22Rv1 (cell line): ENCODE measurements around the gene MGAT5.

Experiments
- H3K27ac ChIP-seq: fragments of 450-650 bp; 2 replicates; pipeline ENCODE4 v1.5.1; 2017
- ZFX ChIP-seq: fragments of 450-650 bp; IDR thresholded peaks from 2 replicates; pipeline ENCODE4 v1.6.1; 2017; ENCODE audit warnings: antibody characterized with exemption, borderline replicate concordance
- TF ChIP-seq, protein P1 (sequence below): fragments of 450-650 bp; IDR thresholded peaks from 2 replicates; pipeline ENCODE4 v1.5.1; 2017; ENCODE audit warnings: mild to moderate bottlenecking

MGAT5 gene

DNA sequence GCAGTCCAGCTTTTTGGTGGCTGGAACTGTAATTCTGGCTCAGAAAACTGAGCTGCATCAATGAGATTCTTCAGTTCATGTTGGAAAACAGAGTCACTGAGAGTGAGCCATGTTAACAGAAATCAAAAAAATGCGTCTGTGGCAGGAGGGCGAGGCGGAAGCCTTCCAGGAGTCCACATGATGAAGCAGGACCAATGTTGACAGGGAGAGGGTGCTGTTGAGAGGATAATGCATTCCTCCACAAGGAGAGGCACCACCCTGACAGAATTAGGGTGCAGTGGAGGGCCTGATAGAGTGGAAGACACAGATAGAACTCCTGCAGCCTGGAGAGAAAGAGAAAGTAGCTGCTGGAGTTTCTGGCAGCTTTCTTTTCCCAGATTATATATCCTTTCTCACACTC lies 111.5 kb downstream of the MGAT5 start:
- no peak overlapping the region for H3K27ac ChIP-seq

DNA sequence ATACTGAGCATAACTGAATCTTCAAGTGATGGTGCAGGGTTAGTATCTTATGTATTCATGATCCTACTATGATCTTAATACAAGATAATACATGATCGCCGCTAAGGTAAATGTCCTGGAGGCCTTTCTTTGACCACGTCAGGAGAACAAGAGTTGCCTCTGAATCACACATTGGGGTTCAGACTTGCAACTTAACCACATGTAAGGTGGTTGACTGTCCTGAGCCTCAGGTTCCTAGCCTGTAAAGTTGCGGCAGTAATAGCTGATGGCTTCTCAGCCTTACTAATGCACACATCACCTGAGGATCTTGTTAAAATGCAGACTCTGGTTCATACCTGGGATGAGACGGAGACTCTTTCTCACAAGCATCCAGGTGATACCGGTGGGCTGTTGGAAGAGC lies 112.5 kb downstream of the MGAT5 start:
- TF ChIP-seq, protein P1, sequence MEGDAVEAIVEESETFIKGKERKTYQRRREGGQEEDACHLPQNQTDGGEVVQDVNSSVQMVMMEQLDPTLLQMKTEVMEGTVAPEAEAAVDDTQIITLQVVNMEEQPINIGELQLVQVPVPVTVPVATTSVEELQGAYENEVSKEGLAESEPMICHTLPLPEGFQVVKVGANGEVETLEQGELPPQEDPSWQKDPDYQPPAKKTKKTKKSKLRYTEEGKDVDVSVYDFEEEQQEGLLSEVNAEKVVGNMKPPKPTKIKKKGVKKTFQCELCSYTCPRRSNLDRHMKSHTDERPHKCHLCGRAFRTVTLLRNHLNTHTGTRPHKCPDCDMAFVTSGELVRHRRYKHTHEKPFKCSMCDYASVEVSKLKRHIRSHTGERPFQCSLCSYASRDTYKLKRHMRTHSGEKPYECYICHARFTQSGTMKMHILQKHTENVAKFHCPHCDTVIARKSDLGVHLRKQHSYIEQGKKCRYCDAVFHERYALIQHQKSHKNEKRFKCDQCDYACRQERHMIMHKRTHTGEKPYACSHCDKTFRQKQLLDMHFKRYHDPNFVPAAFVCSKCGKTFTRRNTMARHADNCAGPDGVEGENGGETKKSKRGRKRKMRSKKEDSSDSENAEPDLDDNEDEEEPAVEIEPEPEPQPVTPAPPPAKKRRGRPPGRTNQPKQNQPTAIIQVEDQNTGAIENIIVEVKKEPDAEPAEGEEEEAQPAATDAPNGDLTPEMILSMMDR: no peak
- TF ChIP-seq ZFX: no peak
- no peak overlapping the region for H3K27ac ChIP-seq

More for the DNA sequence above, 111.5 kb downstream of the MGAT5 start:
- TF ChIP-seq, protein P1: no peak
- TF ChIP-seq ZFX: no peak

DNA sequence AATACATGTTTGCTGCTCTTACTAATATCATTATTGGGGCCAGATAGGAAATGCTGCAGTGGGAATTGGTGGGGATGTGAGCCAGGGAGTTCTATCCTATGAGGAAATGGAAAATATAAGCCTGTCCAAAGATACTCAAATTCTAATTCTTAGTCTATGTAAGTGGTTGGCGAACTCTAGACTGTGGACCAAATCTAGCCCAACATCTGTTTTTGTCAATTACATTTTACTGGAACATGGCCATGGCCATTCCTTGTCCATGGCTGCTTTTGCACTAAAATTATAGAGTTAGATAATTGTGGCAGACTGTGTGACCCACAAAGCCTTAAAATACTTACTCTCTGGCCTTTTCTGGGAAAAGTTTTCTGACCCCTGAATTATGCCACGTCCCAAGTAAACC lies 113.3 kb downstream of the MGAT5 start:
- H3K27ac ChIP-seq: no peak overlapping the region
- TF ChIP-seq ZFX: no peak

DNA sequence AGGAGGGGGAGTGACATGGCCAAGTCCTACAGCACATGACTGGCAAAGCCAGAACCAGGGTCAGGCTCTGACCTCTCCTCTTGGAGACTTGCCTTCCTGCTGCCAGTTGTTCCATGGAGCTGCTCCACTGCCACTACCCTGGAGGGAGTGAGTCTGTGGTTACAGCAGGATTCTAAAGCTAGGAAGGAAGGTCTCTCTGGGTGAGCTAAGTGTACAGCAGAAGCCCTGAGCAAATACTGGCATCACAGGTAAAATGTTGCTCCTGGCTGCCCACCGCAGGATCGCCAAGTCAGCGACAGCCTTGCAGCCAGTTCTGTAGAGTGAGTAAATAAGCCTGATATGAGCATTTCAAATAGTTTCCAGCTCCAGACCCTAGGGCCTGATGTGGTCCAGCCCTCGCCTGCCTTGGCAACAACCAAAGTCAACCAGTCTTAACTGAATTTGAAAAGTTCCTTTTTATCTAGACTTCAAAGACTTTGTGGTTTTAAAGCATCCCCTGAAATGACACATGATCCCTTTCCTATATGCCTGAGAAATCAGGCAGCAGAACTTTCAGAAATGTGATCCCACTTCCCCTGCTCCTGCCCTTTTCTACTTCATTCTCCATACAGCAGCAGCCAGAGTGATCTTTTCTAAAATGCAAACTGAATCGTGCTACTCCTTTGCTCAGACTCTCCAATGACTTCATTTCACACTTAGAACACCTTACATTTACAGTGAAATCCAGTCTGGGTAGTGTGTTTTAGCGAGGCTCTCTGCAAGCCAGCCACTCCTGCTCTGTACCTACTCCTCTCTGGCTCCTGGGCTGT lies 114.3 kb downstream of the MGAT5 start:
- no peak overlapping the region for H3K27ac ChIP-seq

DNA sequence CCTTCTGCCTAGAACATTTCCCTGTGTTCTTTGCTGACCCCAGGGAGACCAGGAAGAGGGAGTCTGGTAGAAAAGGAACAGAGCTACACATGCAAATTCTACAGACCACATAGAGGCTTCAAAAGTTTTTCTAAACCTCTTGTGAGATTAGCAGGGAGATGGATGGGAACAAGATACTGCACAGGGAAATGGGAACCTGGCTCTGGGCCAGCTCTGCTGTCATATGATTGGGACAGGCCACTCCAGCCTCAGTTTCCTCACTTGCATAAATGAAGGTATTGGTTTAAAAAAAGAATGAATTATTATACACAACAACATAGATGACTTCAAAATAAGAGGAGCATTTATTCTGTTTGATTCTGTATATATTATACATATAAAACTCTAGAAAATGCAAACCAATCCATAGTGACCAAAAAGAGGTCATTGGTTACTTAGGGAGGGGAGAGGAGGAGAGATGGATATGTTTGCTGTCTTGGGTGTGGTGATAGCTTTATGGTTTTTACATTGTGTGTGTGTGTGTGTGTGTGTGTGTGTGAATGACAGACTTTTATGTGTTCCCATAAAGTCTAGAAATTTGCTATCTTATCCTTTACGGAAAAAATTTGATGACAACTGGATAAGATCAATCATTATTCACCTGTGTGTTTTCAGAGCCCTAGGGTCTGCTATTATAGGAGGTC lies 115.5 kb downstream of the MGAT5 start:
- H3K27ac ChIP-seq: no peak overlapping the region
- TF ChIP-seq ZFX: no peak
- TF ChIP-seq, protein P1: no peak

More for the DNA sequence above, 114.3 kb downstream of the MGAT5 start:
- TF ChIP-seq, protein P1: no peak
- TF ChIP-seq ZFX: no peak

DNA sequence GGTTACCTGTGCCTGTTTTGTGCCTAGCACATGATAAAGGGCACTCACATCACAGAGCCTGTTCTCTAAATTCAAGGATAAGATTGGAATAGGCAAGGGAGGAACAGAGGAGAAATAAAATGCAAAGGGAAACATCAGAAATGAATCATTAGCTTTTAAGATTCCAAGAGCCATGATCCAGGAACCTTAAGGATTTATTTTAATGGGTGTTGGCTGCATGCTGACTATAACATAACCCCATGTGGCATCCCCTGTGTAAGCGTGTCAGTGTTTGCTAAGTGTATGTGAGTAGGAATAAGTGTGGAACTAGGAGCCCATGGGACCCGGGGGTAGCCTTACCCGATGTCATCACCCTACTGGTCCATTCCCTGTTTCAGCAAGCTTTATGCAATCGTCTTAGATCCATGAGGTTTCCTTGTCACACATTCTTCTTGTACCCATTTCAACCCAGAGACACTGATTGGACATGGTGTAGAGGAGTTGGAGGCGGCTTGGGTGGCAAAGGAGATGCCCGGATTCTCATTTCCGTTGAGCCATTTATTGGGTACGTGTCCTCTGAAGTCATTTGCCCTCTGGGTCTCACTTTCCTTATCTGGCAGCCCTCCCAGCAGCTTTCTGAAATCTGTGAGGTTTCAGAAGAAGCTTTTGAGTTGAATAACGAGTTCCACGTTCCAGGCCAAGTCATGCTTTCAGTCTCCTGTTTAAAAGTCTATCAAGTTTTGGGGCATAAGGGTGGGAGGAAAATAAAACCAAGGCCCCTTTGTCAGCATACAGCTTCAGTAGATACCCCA lies 117.0 kb downstream of the MGAT5 start:
- H3K27ac ChIP-seq: no peak overlapping the region
- TF ChIP-seq ZFX: no peak
- TF ChIP-seq, protein P1: no peak

DNA sequence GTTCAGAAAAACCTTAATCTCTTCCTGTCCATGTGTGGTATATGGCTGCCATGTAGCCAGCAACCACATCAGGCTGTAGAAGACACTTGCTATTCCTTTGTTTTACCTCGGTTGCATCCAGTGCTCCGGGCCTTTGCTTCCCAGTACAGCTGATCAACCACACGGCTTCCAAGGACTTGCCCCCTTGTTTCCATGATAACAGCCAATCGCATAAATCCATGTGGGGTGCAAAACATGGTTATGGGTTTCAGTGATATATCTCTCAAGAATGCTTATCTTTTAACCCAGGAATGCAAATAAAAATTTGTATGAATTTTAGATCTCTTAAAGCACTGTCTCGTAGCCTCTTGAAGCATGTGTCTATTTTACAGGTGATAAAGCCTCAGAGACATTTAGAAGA lies 118.3 kb downstream of the MGAT5 start:
- TF ChIP-seq, protein P1: no peak
- no peak for TF ChIP-seq ZFX
- H3K27ac ChIP-seq: no peak overlapping the region
